ENCODE data around the gene TRIM71.

DNA sequence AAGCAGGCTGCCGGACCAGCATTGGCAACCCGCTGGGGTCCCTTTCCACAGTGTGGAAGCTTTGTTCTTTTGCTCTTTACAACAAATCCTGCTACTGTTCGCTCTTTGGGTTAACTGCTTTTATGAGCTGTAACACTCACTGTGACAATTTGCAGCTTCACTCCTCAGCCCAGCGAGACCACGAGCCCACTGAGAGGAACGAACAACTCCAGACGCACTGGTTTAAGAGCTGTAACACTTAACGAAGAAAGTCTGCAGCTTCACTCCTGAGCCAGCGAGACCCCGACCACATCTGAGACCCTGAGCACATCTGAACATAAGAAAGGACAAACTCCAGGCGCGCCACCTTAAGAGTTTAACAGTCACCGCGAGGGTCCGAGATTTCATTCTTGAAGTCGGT, 122.9 kb downstream of the TRIM71 start:
- TF ChIP-seq, protein P1, sequence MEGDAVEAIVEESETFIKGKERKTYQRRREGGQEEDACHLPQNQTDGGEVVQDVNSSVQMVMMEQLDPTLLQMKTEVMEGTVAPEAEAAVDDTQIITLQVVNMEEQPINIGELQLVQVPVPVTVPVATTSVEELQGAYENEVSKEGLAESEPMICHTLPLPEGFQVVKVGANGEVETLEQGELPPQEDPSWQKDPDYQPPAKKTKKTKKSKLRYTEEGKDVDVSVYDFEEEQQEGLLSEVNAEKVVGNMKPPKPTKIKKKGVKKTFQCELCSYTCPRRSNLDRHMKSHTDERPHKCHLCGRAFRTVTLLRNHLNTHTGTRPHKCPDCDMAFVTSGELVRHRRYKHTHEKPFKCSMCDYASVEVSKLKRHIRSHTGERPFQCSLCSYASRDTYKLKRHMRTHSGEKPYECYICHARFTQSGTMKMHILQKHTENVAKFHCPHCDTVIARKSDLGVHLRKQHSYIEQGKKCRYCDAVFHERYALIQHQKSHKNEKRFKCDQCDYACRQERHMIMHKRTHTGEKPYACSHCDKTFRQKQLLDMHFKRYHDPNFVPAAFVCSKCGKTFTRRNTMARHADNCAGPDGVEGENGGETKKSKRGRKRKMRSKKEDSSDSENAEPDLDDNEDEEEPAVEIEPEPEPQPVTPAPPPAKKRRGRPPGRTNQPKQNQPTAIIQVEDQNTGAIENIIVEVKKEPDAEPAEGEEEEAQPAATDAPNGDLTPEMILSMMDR (IDR thresholded peaks at IDR 0.05): no peak
- no peak for TF ChIP-seq EZH2 (IDR thresholded peaks at IDR 0.05; ENCODE audit: borderline replicate concordance, insufficient read depth, low read depth, low read length, poor library complexity, severe bottlenecking)
